HG03103 (cell line): ENCODE data around the gene CCDC6.
A peak's percentile ranks its signal among the peaks of the same experiment; 100 is the strongest.
"Not testable (repeated sequence)": the region's sequence is repeated elsewhere in the genome, so short reads cannot be mapped to it uniquely, and the experiment has no call there.

Experiments
- ATAC-seq: cut with Tn5 transposase; IDR thresholded peaks from one replicate; pipeline ENCODE4 v1.9.1; 2021; ENCODE audit warnings: low read depth; ENCODE audit not compliant: unreplicated experiment

Gene CCDC6

GRCh38 chr10:59884893-59885292 is 21.5 kb downstream of the CCDC6 start:
- ATAC-seq: not testable (repeated sequence)

- ATAC-seq: no peak
These were observed 24.7 kb downstream of the CCDC6 start for GRCh38 chr10:59881640-59882039.

- ATAC-seq: peak; percentile 49
These were observed 25.3 kb downstream of the CCDC6 start for GRCh38 chr10:59880971-59881510.

- ATAC-seq: no peak
These were observed 26.2 kb downstream of the CCDC6 start for GRCh38 chr10:59880019-59880717.

DNA sequence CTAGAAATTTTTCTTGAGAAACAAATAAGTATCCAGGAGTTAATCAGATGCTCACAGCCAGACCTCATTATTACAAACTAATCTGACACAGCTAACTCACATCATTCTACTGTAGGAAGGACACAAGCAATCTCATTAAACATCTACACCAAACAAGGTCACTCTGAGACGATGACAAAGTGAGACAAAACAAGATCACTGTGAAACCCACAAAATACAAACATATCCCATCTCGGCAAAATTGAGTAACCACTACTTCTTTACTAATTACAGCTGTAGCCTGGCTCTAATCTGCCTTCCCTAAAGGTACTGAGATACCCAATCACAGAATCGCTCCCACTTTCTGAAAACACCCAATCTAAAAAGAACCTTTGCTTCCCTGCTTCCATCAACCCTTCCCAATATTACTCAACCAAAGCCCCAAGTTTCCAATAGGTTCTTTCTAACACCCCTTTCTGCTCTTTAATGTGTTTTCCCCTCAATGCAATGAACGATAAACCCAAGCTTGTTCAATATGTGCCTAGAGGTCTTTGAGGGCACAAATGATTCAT is 26.9 kb downstream of the CCDC6 start:
- peak; percentile 41 for ATAC-seq

DNA sequence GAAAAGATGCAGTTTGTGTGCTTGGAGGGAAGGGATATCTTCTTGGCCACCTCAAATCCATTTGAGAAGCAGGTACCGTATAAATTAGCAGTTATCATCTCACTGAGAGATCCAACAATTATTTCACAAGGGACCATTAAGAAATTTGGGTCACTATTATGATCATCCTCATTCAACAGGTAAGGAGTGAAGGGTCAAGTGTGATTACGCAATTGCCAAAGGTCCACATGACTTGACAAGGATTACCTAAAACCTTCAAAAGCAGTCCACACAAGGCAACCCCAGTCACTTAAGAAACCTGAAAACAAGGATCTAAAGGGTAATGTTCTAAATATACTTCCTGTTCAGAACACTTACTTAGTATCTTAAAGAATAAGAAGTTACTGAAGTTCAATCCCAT is 27.4 kb downstream of the CCDC6 start:
- no peak for ATAC-seq

- ATAC-seq: no peak
These were observed 28.1 kb downstream of the CCDC6 start for GRCh38 chr10:59878289-59878688.

- ATAC-seq: no peak
These were observed 29.1 kb downstream of the CCDC6 start for GRCh38 chr10:59877191-59877671.

GRCh38 chr10:59876695-59877094 is 29.7 kb downstream of the CCDC6 start:
- ATAC-seq: no peak

GRCh38 chr10:59876208-59876607 is 30.1 kb downstream of the CCDC6 start:
- ATAC-seq: not testable (repeated sequence)

DNA sequence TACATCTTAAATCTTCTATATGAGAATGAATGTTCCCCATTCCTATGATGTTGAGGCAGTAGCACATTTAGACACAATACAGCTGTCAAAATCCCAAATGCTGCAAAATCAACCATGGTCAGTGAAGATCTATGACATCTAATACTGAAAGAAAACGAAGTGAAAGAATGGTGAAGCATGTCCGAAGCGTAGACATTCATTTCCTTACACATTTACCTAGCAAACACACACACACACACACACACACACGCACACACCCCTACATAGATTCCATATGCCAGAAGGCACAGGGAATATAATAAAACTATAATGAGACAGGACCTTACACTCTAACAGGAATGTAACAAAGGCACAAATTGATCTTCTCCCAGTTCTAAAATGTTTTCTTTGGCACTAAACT is 32.5 kb downstream of the CCDC6 start:
- ATAC-seq: peak; percentile 59

DNA sequence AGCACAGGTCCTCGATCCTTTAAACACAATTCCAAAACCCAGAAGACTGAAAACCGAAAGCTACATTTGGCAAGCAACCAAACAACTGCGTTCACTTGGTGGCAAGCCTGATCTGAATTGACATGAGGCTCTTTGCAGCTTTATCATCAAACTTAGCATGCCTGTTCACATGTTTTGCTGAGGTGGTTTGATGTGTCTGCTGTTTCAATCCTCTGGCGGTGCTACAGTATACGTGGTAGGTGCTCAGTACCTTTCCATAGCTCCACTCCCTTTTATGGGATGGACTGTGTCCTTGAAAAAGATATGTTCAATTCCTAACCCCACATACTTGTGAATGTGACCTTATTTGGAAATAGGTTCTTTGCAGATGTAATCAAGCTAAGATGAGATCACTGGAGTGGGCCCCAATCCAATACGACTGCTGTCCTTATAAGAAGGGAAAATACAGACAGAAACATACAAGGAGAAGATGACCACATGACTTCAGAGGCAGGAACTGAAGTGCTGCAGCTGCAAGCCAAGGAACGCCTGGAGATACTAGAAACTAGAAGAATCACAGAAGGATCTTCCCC is 33.4 kb downstream of the CCDC6 start:
- no peak for ATAC-seq

- ATAC-seq: no peak
These were observed 36.2 kb downstream of the CCDC6 start for GRCh38 chr10:59870152-59870551.

DNA sequence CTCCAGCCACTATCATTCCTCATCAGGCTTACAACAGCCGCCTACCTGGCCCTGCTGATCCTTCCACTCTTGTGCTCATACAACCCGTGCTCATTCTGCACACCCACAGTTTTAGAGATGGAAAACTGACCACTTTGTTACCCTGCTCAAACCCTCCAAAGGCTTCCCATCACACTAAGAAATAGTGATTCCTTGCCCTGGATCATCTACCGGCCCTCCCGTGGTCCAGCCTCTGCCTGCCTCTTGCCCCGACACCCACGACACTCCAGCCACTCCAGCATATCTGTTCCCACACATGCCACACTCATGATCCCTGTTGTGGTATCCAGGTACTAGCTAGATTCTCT is 36.8 kb downstream of the CCDC6 start:
- no peak for ATAC-seq

GRCh38 chr10:59868696-59869593 is 37.4 kb downstream of the CCDC6 start:
- ATAC-seq: no peak

- ATAC-seq: no peak
These were observed 38.8 kb downstream of the CCDC6 start for GRCh38 chr10:59867590-59867989.

GRCh38 chr10:59865101-59865500 is 41.3 kb downstream of the CCDC6 start:
- ATAC-seq: peak; percentile 73

DNA sequence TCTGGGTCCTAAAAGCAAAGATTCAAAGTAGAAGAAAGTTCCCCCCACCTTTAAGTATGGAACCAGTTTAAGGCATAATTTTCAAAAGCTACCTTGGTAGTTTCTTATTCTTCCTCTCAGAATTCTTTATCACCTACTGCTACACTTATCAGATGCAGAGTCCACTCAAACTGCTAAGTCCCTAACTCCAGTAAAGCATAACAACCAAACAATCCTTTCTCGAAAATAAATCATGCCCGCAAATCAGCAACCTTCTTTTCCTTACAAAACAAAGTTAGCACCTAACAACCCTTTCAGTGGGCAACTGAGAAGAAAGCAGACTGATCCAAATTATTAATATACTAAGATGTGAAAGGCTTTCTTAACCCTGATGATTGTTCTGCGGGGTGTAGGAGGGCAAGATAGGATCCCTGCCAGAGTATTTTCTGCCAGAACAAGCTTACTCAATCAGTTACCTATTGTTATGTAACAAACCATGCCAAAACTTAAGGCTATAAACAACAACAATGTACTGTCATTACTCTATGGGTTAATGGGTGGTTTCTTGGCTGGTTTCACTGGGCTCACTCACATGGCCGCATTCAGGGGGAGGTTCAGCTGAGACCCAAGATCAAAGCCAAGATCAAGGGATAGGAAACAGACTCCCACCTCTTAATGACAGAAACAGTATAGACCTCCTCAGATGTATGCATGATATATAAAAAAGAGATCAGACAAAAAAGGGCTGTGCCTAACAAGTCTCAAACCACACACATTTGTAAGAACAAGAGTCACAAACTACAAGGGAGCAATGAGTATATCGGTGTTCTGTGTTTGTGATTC is 42.0 kb downstream of the CCDC6 start:
- ATAC-seq: no peak

- no peak for ATAC-seq
These were observed 46.8 kb downstream of the CCDC6 start for GRCh38 chr10:59859570-59859969.

- no peak for ATAC-seq
These were observed 48.4 kb downstream of the CCDC6 start for GRCh38 chr10:59857921-59858320.
